ENCODE measurements around the gene TMEM223.
"Not testable (repeated sequence)": the region's sequence is repeated elsewhere in the genome, so short reads cannot be mapped to it uniquely, and the experiment has no call there.

TMEM223 gene

GRCh38 chr11:62799486-62799885 lies 7.7 kb upstream of the TMEM223 start:
- DNase-seq: no peak

DNA sequence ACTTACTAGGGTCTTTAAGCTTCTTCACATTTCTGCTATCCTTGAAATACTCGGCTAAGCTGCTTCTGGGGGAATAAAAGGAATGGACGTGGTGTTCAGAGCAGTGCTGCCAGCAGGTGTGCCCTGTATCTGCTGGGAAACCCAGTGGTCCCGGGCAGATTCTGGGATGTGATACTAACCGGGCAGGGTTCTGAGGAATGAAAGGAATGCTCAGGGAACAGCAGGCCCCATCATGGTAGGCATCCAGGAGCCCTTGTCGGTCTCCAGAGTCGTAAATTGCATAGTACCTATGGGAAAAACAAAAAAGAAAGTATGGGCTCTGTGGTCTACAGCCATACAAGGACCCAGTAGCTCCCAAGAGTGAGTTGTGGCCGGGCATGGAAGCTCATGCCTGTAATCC lies 4.5 kb upstream of the TMEM223 start:
- no peak for DNase-seq

- no peak for DNase-seq
These were observed 2.5 kb upstream of the TMEM223 start for GRCh38 chr11:62794201-62794775.

- peak; percentile 10 for DNase-seq
These were observed 383 bp upstream of the TMEM223 start for GRCh38 chr11:62792202-62792575.

GRCh38 chr11:62789576-62789975 lies 2.2 kb downstream of the TMEM223 start:
- DNase-seq: no peak

DNA sequence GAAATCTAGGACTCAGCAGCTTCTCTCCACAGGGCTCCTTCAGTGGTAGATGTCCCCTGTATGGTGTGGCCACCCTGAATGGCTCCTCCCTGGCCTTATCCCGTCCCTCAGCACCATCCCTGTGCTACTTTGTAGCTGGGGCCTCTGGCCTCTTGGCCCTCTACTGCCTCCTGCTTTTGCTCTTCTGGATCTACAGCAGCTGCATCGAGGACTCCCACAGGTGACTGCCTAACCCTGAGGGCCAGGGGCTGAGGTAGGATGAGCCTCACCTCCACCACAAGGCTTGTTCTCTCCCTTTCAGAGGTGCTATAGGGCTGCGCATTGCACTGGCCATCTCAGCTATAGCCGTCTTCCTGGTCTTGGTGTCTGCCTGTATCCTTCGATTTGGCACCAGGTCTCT lies 2.8 kb downstream of the TMEM223 start:
- no peak for DNase-seq

DNA sequence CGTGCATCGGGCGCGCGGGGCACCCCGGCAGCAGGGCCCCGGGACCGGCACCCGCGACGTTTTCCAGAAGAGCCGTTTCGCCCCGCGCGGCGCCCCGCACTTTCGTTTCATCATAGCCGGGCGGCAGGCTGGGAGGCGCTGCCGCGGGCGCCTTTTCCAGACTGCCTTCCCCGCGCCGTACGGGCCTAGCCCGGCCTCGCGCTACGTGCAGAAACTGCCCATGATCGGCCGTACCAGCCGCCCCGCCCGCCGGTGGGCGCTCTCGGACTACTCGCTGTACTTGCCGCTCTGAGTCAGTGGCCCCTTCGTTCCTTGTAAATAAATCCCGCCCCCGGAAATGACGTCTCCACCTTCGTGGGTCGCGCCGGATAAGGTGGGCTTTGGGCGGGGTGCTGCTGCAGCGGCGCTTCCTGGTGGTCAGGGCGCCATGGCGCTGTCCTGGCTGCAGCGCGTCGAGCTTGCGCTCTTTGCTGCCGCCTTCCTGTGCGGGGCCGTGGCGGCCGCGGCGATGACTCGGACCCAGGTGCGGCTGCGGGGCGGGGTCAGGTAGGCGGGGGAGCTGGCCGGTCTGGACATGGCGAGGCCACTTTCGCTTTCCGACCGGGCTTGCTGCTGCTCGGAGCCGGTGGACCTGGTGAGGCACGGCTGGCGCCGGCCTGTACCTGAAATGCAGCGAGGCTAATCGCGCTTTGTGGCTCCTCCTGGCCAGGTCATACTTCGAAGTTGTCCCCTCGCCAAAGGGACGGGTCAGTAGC lies 4.6 kb downstream of the TMEM223 start, which contains the start of gene TMEM179B:
Gene TMEM179B (plus strand): TSS at position 398 of the 755 bp plus-strand sequence. CDS start 30 bp downstream, at position 428.
- peak; percentile 98 for DNase-seq

DNA sequence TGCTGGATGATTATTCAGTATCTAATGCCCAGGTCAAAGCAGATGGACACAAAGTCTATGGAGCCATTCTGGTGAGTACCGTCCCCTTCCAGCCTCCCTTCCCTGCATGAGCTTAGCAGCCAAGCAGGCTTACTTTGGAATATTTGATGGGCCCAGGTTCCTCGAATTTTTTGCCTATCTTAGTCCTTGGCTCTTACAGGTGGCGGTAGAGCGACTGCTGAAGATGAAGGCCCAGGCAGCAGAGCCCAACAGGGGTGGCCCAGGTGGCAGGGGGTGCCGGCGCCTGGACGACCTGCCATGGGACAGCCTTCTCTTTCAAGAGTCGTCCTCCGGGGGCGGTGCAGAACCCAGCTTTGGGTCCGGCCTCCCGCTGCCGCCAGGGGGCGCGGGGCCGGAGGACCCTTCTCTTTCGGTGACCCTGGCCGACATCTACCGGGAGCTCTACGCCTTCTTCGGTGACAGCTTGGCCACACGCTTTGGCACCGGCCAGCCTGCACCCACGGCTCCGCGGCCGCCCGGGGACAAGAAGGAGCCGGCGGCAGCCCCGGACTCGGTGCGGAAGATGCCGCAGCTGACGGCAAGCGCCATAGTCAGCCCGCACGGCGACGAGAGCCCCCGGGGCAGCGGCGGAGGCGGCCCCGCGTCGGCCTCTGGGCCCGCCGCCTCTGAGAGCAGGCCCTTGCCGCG lies 5.3 kb downstream of the TMEM223 start:
- DNase-seq: peak; percentile 82

- no peak for DNase-seq
These were observed 9.1 kb downstream of the TMEM223 start for GRCh38 chr11:62782753-62783152.

- DNase-seq: no peak
These were observed 13.4 kb downstream of the TMEM223 start for GRCh38 chr11:62778441-62778840.

- DNase-seq: no peak
These were observed 14.4 kb downstream of the TMEM223 start for GRCh38 chr11:62777389-62777788.

GRCh38 chr11:62775646-62776045 lies 16.2 kb downstream of the TMEM223 start:
- no peak for DNase-seq

DNA sequence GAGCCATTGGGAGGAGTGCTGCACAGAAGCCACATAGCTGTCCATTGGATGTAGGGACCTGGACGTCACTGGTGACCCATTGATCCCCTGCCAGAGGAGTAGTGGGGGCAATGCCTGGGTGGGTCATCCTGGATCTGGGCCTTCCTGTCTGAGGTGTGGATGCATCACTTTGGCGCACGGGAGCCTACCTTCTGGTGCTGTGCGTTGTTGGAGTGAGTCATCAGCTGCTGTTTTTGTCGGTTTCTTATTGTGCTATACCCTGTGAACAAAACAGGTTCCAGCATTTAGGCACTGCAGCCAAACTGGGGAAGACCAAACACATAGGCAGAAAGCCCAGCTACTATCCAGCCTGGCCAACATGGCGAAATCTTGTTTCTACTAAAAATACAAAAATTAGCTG lies 17.4 kb downstream of the TMEM223 start:
- DNase-seq: no peak

DNA sequence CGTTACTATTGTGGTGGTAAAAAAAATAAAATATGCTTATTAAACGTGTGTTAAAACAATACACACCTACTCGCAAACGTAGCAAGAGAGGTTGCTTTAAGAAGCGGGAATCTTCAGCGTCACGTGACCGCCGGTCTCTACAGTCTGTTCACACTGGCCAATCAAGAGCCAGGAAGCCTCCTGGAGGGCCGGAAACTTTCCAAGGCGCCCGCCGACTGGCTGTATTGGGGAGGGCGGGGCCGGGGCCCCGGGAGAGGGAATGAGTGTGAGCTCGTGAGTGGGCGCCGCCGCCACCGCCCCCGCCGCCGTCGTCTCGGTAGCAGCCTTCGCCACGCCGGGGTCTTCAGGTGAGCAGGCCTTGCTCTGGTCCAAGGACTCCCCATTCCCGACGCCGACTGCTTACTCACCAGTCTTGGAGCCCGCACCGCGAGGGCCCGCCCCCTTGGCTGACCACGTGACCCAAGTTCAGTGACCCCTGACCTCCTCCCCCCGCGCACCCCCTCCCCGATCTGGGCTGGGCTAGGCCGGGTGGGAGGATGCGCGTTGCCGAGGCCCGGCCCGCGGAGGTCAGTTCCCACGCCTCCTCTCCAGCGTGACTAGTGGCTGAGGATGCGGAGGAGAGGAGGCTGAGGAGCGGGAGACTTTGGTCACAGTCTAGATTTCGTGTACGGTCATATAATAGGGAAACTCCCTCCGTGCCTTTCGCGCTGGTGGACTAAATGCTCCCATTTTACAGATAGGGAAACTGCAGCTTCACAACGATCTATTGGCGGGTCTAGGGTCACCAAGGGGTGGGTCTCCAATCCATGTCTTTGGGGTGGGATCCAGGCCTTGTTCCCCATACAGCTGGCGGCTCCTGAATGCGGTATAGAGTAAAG lies 20.4 kb downstream of the TMEM223 start, which contains the start of gene TAF6L:
Gene TAF6L (plus strand): TSS at position 253 of the 878 bp plus-strand sequence. CDS start 4,388 bp downstream, outside the sequence.
- DNase-seq: peak; percentile 97

- peak; percentile 14 for DNase-seq
These were observed 21.0 kb downstream of the TMEM223 start for GRCh38 chr11:62770778-62771143.

DNA sequence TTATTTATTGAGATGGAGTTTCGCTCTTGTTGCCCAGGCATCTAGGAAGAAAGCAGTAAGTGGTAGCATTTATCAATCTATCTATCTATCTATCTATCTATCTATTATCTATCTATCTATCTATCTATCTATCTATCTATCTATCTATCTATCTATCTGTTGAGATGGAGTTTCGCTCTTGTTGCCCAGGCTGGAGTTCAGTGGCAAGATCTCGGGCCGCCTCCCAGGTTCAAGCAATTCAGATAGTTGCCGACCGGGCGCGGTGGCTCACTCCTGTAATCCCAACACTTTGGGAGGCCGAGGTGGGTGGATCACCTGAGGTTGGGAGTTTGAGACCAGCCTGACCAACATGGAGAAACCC lies 31.0 kb downstream of the TMEM223 start:
- not testable (repeated sequence) for DNase-seq

- DNase-seq: no peak
These were observed 33.7 kb downstream of the TMEM223 start for GRCh38 chr11:62757846-62758788.

- no peak for DNase-seq
These were observed 36.7 kb downstream of the TMEM223 start for GRCh38 chr11:62755086-62755615.

- DNase-seq: peak; percentile 99
These were observed 37.8 kb downstream of the TMEM223 start, which contains the start of gene ZBTB3 for GRCh38 chr11:62753736-62754603. Gene ZBTB3, minus strand, starts transcription at chr11:62754160. Its CDS starts 496 bp downstream, at chr11:62753664.

GRCh38 chr11:62752994-62753735 lies 38.6 kb downstream of the TMEM223 start:
- DNase-seq: no peak
